ENCODE measurements around the gene G6PD.

Gene G6PD

GRCh38 chrX:154484255-154485149 lies 62.1 kb downstream of the G6PD start:
- Histone ChIP-seq H3K4me3 (ENCODE audit: low read depth in 1 of 2, low read length in 2 of 2) (no peak overlapping the region), H3K4me1 (ENCODE audit: control insufficient read depth in 1 of 2, insufficient read depth in 2 of 2, low read length in 2 of 2) (peaks cover 5 to 32% of the 10 kb centered on the region in 2 donors), H3K36me3 (ENCODE audit: control insufficient read depth in 1 of 2, insufficient read depth in 2 of 2, low read length in 2 of 2) (peaks cover 0 to 8% of the 10 kb centered on the region in 2 donors), H3K27ac (ENCODE audit: low read length) (no peak overlapping the region), H3K27me3 (ENCODE audit: low read depth, low read length) (no peaks in the 10 kb centered on the region), H3K9me3 (ENCODE audit: control insufficient read depth in 1 of 2, low read length in 2 of 2) (no peaks in the 10 kb centered on the region)

GRCh38 chrX:154483325-154483724 lies 63.3 kb downstream of the G6PD start:
- H3K27ac ChIP-seq (ENCODE audit: low read length): no peak overlapping the region
- no peak overlapping the region for H3K4me3 ChIP-seq (ENCODE audit: low read depth in 1 of 2, low read length in 2 of 2)
- peaks cover 0 to 8% of the 10 kb centered on the region in 2 donors for H3K36me3 ChIP-seq (ENCODE audit: control insufficient read depth in 1 of 2, insufficient read depth in 2 of 2, low read length in 2 of 2)
- H3K4me1 ChIP-seq (ENCODE audit: control insufficient read depth in 1 of 2, insufficient read depth in 2 of 2, low read length in 2 of 2): peaks cover 0 to 22% of the 10 kb centered on the region in 2 donors
- H3K9me3 ChIP-seq (ENCODE audit: control insufficient read depth in 1 of 2, low read length in 2 of 2): no peaks in the 10 kb centered on the region
- H3K27me3 ChIP-seq (ENCODE audit: low read depth, low read length): no peaks in the 10 kb centered on the region

GRCh38 chrX:154482786-154483185 lies 63.9 kb downstream of the G6PD start:
- Histone ChIP-seq H3K27me3 (ENCODE audit: low read depth, low read length) (no peaks in the 10 kb centered on the region), H3K9me3 (ENCODE audit: control insufficient read depth in 1 of 2, low read length in 2 of 2) (no peaks in the 10 kb centered on the region), H3K27ac (ENCODE audit: low read length) (no peak overlapping the region), H3K4me1 (ENCODE audit: control insufficient read depth in 1 of 2, insufficient read depth in 2 of 2, low read length in 2 of 2) (peaks cover 0 to 26% of the 10 kb centered on the region in 2 donors), H3K36me3 (ENCODE audit: control insufficient read depth in 1 of 2, insufficient read depth in 2 of 2, low read length in 2 of 2) (peaks cover 0 to 4% of the 10 kb centered on the region in 2 donors), H3K4me3 (ENCODE audit: low read depth in 1 of 2, low read length in 2 of 2) (no peak overlapping the region)

- Histone ChIP-seq H3K27ac (ENCODE audit: low read length) (no peak overlapping the region), H3K9me3 (ENCODE audit: control insufficient read depth in 1 of 2, low read length in 2 of 2) (no peaks in the 10 kb centered on the region), H3K27me3 (ENCODE audit: low read depth, low read length) (no peaks in the 10 kb centered on the region), H3K4me3 (ENCODE audit: low read depth in 1 of 2, low read length in 2 of 2) (no peak overlapping the region), H3K36me3 (ENCODE audit: control insufficient read depth in 1 of 2, insufficient read depth in 2 of 2, low read length in 2 of 2) (no peaks in the 10 kb centered on the region), H3K4me1 (ENCODE audit: control insufficient read depth in 1 of 2, insufficient read depth in 2 of 2, low read length in 2 of 2) (peaks cover 0 to 19% of the 10 kb centered on the region in 2 donors)
Measured at GRCh38 chrX:154481911-154482601, 64.6 kb downstream of the G6PD start.
